Measurements from ENCODE around the gene TMEM94. TPM values are rescaled to one million over a fixed set of nuclear protein-coding genes. Genes with fewer than 3 reads are reported as not detected.
"Not testable (repeated sequence)": the region's sequence is repeated elsewhere in the genome, so short reads cannot be mapped to it uniquely, and the experiment has no call there.

Gene TMEM94
- total and polyA plus RNA-seq, 5 donors from 2014 or later = 4.0 to 94.7 (median 7.1) TPM

DNA sequence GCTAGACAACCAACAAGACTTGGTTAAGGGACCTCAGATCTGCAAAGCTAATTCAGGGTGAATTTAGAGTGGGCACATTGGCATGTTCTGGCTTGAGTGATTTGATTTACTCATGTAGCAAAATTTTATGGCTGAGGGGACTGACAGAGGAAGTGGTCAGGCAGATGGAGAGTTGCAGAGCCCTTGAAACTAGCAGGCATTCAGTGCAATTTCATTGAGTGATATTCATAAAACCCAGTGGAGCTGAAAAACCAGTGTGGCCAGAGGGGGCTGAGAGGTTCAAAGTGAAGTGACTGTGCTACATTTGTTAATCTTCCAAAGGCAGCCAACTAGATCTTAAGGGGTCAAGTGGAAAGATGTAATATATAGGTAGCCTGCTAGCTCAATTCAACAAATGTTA, 2.2 kb upstream of the TMEM94 start:
- H3K27ac ChIP-seq (ENCODE audit: insufficient read depth, low read length, poor library complexity, severe bottlenecking) = no peak overlapping the region
- ATAC-seq (ENCODE audit: low read depth in 2 of 2) = no peak
- no peaks in the 10 kb centered on the region for H3K9me3 ChIP-seq (ENCODE audit: control insufficient read depth in 2 of 2, low read length in 2 of 2)
- no peaks in the 10 kb centered on the region for H3K27me3 ChIP-seq (ENCODE audit: control insufficient read depth, insufficient read depth, low read length)
- H3K9me3 Mint-ChIP-seq = no peaks in the 10 kb centered on the region
- H3K4me1 ChIP-seq (ENCODE audit: control insufficient read depth, insufficient read depth, low read length, poor library complexity, severe bottlenecking) = peaks cover 17% of the 10 kb centered on the region
- H3K27ac Mint-ChIP-seq = peak overlapping the region in 2 of 3 donors; percentile 0 to 67
- H3K36me3 ChIP-seq (ENCODE audit: control insufficient read depth, insufficient read depth, low read length) = no peaks in the 10 kb centered on the region
- H3K4me1 Mint-ChIP-seq = peaks cover 8 to 33% (median 21%) of the 10 kb centered on the region in 4 donors
- peak overlapping the region in 1 of 4 donors; percentile 55 for H3K4me3 Mint-ChIP-seq
- no peaks in the 10 kb centered on the region for H3K36me3 Mint-ChIP-seq
- H3K27me3 Mint-ChIP-seq = no peaks in the 10 kb centered on the region
- no peak overlapping the region for H3K4me3 ChIP-seq (ENCODE audit: low read depth, low read length)
- no peak for DNase-seq

DNA sequence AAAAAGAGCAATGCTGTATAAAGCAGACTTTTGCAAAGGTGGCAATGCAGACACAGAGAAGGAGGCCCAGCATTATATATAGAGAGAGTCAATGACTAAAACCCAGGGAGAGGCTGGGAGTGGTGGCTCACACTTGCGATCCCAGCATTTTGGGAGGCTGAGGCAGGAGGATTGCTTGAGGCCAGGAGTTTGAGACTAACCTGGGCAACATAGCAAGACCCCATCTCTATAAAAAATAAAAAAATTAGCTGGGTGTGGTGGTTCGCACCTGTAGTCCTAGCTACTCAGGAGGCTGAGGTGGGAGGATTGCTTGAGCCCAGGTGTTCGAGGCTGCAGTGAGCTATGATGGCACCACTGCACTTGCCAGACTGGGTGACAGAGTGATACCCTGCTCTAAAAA, 1.8 kb upstream of the TMEM94 start:
- peaks cover 17% of the 10 kb centered on the region for H3K4me1 ChIP-seq (ENCODE audit: control insufficient read depth, insufficient read depth, low read length, poor library complexity, severe bottlenecking)
- not testable (repeated sequence) for H3K27me3 ChIP-seq (ENCODE audit: control insufficient read depth, insufficient read depth, low read length); H3K36me3 Mint-ChIP-seq; DNase-seq; H3K9me3 Mint-ChIP-seq; H3K9me3 ChIP-seq (ENCODE audit: control insufficient read depth in 2 of 2, low read length in 2 of 2); H3K27me3 Mint-ChIP-seq; ATAC-seq (ENCODE audit: low read depth in 2 of 2); H3K27ac ChIP-seq (ENCODE audit: insufficient read depth, low read length, poor library complexity, severe bottlenecking); H3K36me3 ChIP-seq (ENCODE audit: control insufficient read depth, insufficient read depth, low read length); H3K4me3 ChIP-seq (ENCODE audit: low read depth, low read length)
- H3K27ac Mint-ChIP-seq = peak overlapping the region in 1 of 3 donors; percentile 67
- H3K4me3 Mint-ChIP-seq = peak overlapping the region in 2 of 4 donors; percentile 55 to 58
- H3K4me1 Mint-ChIP-seq = peaks cover 9 to 38% (median 23%) of the 10 kb centered on the region in 4 donors

GRCh38 chr17:75456039-75456416, 407 bp upstream of the TMEM94 start:
- Mint-ChIP-seq H3K27ac (peak overlapping the region; percentile 94 to 98 (median 97)), H3K27me3 (no peaks in the 10 kb centered on the region), H3K4me3 (peak overlapping the region; percentile 94 to 99 (median 98)), H3K36me3 (no peaks in the 10 kb centered on the region), H3K4me1 (peaks cover 12 to 47% (median 31%) of the 10 kb centered on the region in 4 donors), H3K9me3 (no peaks in the 10 kb centered on the region)
- Histone ChIP-seq H3K9me3 (ENCODE audit: control insufficient read depth in 2 of 2, low read length in 2 of 2) (no peaks in the 10 kb centered on the region), H3K36me3 (ENCODE audit: control insufficient read depth, insufficient read depth, low read length) (no peaks in the 10 kb centered on the region), H3K27me3 (ENCODE audit: control insufficient read depth, insufficient read depth, low read length) (no peaks in the 10 kb centered on the region), H3K27ac (ENCODE audit: insufficient read depth, low read length, poor library complexity, severe bottlenecking) (peak overlapping the region; percentile 68), H3K4me3 (ENCODE audit: low read depth, low read length) (peak overlapping the region; percentile 90), H3K4me1 (ENCODE audit: control insufficient read depth, insufficient read depth, low read length, poor library complexity, severe bottlenecking) (peaks cover 17% of the 10 kb centered on the region)
- DNase-seq (no peak), ATAC-seq (ENCODE audit: low read depth in 2 of 2) (peak; percentile 4 to 9)

DNA sequence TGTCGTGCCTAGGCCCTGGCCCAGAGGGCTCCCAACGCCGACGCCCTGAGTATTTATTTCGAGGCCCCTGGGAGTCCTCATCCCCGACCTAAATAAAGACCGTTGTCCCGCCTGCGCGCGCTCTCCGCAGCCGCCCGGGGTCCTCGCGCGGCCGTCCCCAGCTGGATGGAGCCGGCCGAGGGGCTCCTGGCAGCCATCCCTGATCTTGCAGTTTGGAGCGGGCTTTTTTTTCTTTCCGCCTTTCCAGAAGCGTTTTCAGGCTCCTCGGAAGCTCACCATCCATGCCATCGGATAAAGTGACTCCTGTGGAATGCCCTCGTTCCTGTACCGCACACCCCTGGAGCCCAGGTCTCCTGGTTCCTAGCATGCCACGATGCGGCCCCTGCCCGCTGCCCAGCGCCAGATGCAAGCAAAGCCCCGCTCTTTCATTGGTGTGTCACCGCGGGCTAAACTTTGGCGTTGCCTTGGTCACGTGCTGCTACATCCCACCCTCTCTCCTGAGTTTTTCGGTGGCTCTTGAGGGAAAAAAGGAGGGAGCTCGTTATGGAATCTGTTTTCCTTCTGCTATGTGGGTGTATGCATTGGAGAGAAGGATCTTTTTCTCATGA, 716 bp downstream of the TMEM94 start:
- H3K4me1 Mint-ChIP-seq = peaks cover 13 to 48% (median 31%) of the 10 kb centered on the region in 4 donors
- DNase-seq (no peak), ATAC-seq (ENCODE audit: low read depth in 2 of 2) (no peak)
- Histone ChIP-seq H3K27me3 (ENCODE audit: control insufficient read depth, insufficient read depth, low read length) (no peaks in the 10 kb centered on the region), H3K4me3 (ENCODE audit: low read depth, low read length) (peak overlapping the region; percentile 90), H3K27ac (ENCODE audit: insufficient read depth, low read length, poor library complexity, severe bottlenecking) (no peak overlapping the region), H3K36me3 (ENCODE audit: control insufficient read depth, insufficient read depth, low read length) (no peaks in the 10 kb centered on the region), H3K9me3 (ENCODE audit: control insufficient read depth in 2 of 2, low read length in 2 of 2) (no peaks in the 10 kb centered on the region), H3K4me1 (ENCODE audit: control insufficient read depth, insufficient read depth, low read length, poor library complexity, severe bottlenecking) (peaks cover 17% of the 10 kb centered on the region)
- peak overlapping the region; percentile 72 to 98 (median 94) for H3K27ac Mint-ChIP-seq
- no peaks in the 10 kb centered on the region for H3K27me3 Mint-ChIP-seq
- no peaks in the 10 kb centered on the region for H3K36me3 Mint-ChIP-seq
- peak overlapping the region; percentile 94 to 99 (median 98) for H3K4me3 Mint-ChIP-seq
- H3K9me3 Mint-ChIP-seq = no peaks in the 10 kb centered on the region

DNA sequence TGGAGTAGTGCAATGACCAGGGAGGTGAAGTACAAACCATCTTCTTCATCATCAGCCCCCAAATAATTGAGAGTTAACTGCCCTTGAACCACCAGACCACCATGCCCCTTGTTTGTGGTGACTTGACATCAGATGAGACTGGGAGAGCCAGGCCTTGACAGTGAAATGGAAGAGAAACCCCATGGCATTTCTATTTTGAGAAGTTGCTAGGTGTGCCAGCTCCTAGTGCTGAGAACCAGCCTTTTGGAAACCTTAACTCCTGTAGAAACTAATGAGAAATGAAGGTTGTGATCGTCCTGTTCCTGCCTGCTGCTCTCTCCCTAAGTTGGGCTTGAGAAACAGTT, 2.8 kb downstream of the TMEM94 start:
- Histone ChIP-seq H3K27me3 (ENCODE audit: control insufficient read depth, insufficient read depth, low read length) (no peaks in the 10 kb centered on the region), H3K36me3 (ENCODE audit: control insufficient read depth, insufficient read depth, low read length) (no peaks in the 10 kb centered on the region), H3K4me1 (ENCODE audit: control insufficient read depth, insufficient read depth, low read length, poor library complexity, severe bottlenecking) (peaks cover 17% of the 10 kb centered on the region), H3K4me3 (ENCODE audit: low read depth, low read length) (no peak overlapping the region), H3K9me3 (ENCODE audit: control insufficient read depth in 2 of 2, low read length in 2 of 2) (no peaks in the 10 kb centered on the region), H3K27ac (ENCODE audit: insufficient read depth, low read length, poor library complexity, severe bottlenecking) (no peak overlapping the region)
- DNase-seq = no peak
- Mint-ChIP-seq H3K36me3 (peaks cover 6% of the 10 kb centered on the region), H3K4me1 (peaks cover 18 to 61% (median 36%) of the 10 kb centered on the region in 4 donors), H3K9me3 (no peaks in the 10 kb centered on the region), H3K27ac (no peak overlapping the region), H3K27me3 (no peaks in the 10 kb centered on the region), H3K4me3 (peak overlapping the region in 2 of 4 donors; percentile 69 to 73)
- no peak for ATAC-seq (ENCODE audit: low read depth in 2 of 2)

GRCh38 chr17:75459590-75460267, 3.3 kb downstream of the TMEM94 start:
- peaks cover 18 to 64% (median 36%) of the 10 kb centered on the region in 4 donors for H3K4me1 Mint-ChIP-seq
- DNase-seq = no peak
- H3K27ac Mint-ChIP-seq = peak overlapping the region in 2 of 3 donors; percentile 18 to 58

DNA sequence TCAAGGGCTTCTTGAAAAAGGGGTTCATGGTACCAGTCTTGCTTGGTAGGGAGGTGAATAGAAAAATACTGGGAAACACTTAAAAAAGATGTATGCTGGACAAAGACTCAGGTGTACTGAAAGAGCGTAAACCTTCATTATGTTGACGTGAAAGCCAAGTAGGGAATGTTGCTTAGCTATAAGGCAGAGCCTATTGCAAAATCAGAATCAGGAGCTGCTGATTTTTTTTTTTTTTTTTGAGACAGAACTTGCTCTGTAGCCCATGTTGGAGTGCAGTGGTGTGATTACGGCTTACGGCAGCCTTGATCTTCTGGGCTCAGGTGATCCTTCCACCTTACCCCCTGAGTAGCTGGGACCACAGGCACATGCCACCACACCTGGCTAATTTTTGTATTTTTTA, 3.9 kb downstream of the TMEM94 start:
- Histone ChIP-seq H3K4me1 (ENCODE audit: control insufficient read depth, insufficient read depth, low read length, poor library complexity, severe bottlenecking) (peaks cover 17% of the 10 kb centered on the region), H3K4me3 (ENCODE audit: low read depth, low read length) (no peak overlapping the region), H3K36me3 (ENCODE audit: control insufficient read depth, insufficient read depth, low read length) (no peaks in the 10 kb centered on the region), H3K27ac (ENCODE audit: insufficient read depth, low read length, poor library complexity, severe bottlenecking) (no peak overlapping the region), H3K9me3 (ENCODE audit: control insufficient read depth in 2 of 2, low read length in 2 of 2) (no peaks in the 10 kb centered on the region), H3K27me3 (ENCODE audit: control insufficient read depth, insufficient read depth, low read length) (no peaks in the 10 kb centered on the region)
- Mint-ChIP-seq H3K27me3 (no peaks in the 10 kb centered on the region), H3K9me3 (no peaks in the 10 kb centered on the region), H3K4me3 (peak overlapping the region in 1 of 4 donors; percentile 69), H3K27ac (peak overlapping the region in 1 of 3 donors; percentile 18), H3K4me1 (peaks cover 18 to 65% (median 36%) of the 10 kb centered on the region in 4 donors), H3K36me3 (peaks cover 7% of the 10 kb centered on the region)
- ATAC-seq (ENCODE audit: low read depth in 2 of 2) (no peak), DNase-seq (no peak)

More at GRCh38 chr17:75459590-75460267, 3.3 kb downstream of the TMEM94 start:
- H3K9me3 Mint-ChIP-seq = no peaks in the 10 kb centered on the region
- Histone ChIP-seq H3K36me3 (ENCODE audit: control insufficient read depth, insufficient read depth, low read length) (no peaks in the 10 kb centered on the region), H3K4me1 (ENCODE audit: control insufficient read depth, insufficient read depth, low read length, poor library complexity, severe bottlenecking) (peaks cover 17% of the 10 kb centered on the region), H3K27me3 (ENCODE audit: control insufficient read depth, insufficient read depth, low read length) (no peaks in the 10 kb centered on the region), H3K4me3 (ENCODE audit: low read depth, low read length) (no peak overlapping the region), H3K9me3 (ENCODE audit: control insufficient read depth in 2 of 2, low read length in 2 of 2) (no peaks in the 10 kb centered on the region), H3K27ac (ENCODE audit: insufficient read depth, low read length, poor library complexity, severe bottlenecking) (no peak overlapping the region)
- no peak for ATAC-seq (ENCODE audit: low read depth in 2 of 2)
- peaks cover 7% of the 10 kb centered on the region for H3K36me3 Mint-ChIP-seq
- H3K4me3 Mint-ChIP-seq = peak overlapping the region in 2 of 4 donors; percentile 69 to 73
- H3K27me3 Mint-ChIP-seq = no peaks in the 10 kb centered on the region

Measured in CD4-positive, CD25-positive, alpha-beta regulatory T cell (primary cell).